Activated CD4-positive, alpha-beta T cell treated with anti-CD3 and anti-CD28 coated beads, Interleukin-10, Interleukin-2, amounts not matched to agents 100 ng/mL and 50 ng/mL, durations not matched to agents 16 hours and 8 hours (primary cell): Measurements from ENCODE around the gene CCDC88C.
"Not testable (repeated sequence)": the region's sequence is repeated elsewhere in the genome, so short reads cannot be mapped to it uniquely, and the experiment has no call there.

Source experiments
- DNase-seq: peaks from one replicate; pipeline ENCODE4 v3.0.0-alpha.2; 2020

CCDC88C gene, protein sequence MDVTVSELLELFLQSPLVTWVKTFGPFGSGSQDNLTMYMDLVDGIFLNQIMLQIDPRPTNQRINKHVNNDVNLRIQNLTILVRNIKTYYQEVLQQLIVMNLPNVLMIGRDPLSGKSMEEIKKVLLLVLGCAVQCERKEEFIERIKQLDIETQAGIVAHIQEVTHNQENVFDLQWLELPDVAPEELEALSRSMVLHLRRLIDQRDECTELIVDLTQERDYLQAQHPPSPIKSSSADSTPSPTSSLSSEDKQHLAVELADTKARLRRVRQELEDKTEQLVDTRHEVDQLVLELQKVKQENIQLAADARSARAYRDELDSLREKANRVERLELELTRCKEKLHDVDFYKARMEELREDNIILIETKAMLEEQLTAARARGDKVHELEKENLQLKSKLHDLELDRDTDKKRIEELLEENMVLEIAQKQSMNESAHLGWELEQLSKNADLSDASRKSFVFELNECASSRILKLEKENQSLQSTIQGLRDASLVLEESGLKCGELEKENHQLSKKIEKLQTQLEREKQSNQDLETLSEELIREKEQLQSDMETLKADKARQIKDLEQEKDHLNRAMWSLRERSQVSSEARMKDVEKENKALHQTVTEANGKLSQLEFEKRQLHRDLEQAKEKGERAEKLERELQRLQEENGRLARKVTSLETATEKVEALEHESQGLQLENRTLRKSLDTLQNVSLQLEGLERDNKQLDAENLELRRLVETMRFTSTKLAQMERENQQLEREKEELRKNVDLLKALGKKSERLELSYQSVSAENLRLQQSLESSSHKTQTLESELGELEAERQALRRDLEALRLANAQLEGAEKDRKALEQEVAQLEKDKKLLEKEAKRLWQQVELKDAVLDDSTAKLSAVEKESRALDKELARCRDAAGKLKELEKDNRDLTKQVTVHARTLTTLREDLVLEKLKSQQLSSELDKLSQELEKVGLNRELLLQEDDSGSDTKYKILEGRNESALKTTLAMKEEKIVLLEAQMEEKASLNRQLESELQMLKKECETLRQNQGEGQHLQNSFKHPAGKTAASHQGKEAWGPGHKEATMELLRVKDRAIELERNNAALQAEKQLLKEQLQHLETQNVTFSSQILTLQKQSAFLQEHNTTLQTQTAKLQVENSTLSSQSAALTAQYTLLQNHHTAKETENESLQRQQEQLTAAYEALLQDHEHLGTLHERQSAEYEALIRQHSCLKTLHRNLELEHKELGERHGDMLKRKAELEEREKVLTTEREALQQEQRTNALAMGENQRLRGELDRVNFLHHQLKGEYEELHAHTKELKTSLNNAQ (N-terminal part only)

DNA sequence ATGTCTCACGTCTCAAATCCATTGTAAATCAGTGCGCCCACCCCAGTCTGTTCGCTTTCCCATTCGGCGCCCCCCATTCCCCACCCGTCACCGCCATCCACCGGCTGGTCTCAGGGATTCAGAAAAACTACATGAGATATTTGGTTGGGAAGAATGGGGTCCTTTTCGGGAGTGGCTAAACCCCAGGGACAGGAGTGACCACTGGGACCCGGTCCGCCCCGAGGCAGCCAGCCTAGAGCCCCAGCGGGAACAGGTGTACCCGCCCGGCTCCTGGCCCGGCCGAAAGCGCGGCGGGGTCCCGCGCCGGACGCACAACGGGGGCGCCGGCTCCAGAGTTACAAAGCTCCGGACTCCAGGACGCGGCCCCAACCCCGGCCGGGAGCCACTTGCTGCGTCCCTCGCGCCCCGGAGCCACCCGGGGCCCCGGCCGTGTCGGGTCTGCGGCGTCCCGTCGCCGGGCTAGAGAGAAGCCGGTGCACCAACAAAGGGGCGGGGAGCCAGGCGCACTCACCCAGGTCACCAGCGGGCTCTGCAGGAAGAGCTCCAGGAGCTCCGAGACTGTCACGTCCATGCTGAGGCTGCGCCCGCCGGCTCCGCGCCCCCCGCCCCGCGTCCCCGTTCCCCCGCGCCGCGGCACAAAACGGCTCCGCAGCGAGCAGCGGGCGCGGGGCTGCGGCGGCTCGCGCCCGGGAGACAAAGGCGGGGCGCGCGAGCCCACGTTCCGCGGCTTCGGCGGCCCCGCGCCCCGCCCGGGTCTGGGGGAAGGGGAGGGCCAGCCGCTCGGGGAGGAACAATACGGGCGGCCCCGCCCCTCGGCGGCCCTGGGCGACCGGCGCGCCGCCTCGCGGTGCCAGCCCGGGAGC lies at the start of gene CCDC88C:
Gene CCDC88C, minus strand, starts transcription at position 701 of the 863 bp plus-strand sequence. Its CDS starts 130 bp downstream, at position 571.
- DNase-seq = peak; percentile 82

DNA sequence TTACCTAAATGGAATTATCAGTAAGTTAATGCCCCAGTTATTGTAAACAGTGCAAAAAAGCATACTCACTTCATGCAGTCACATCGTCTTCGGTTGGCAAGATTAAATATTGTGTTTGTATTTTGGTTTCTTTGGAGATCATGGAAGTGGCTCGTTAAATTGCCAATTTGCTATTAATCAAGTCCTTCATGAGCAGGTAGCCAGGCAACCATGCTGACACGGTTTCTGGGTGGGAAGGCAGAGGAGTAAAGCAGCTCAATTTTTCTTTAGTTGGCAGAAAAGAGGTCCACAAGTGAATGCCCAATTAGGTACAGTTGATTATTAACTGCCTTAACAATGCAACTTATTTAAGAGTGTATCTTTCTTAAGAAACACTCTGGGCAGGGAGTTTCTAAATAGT lies 48.6 kb upstream of the CCDC88C start:
- no peak for DNase-seq

DNA sequence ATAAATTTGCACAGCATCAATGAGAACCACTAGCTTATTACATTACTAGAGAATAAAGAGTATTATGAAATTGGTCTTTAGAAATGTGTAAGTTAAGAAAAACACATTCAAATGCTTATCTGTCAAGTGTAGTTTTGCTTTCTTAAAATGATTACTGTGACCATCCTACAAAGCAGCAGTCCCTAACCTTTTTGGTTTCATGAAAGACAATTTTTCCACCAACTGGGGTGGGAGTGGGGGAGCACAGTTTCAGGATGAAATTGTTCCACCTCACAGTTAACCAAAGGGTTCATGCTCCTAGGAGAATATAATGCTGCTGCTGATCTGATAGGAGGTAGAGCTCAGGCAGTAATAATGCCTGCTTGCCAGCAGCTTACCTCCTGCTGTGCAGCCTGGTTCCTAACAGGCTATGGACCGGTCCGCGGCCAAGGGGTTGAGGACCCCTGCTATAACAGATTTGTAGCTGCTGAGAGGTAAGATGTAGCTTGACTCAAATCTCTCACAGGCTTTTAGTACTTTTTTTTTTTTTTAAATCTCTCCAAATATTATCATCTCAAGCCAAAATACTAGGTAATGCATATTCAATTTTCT lies 47.1 kb upstream of the CCDC88C start:
- DNase-seq = peak; percentile 46

DNA sequence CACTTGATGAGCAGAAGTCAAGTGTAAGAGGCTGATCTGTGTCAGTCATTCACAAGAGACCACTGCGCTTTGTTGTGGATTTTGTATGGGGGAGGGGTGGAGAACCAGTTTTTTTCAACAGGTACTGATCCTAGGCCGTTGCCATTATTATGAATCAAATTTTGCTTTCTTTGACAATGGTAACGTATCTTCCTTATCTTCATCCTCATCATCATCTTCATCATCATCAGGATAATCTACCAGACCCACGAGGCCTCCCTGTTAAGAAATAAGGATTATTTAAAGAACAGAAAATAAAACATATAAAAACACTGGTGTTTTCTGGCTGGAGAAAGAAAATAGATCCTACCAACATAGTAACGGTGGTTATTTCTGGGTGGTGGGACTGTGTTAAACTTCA lies 41.0 kb upstream of the CCDC88C start:
- DNase-seq = no peak

DNA sequence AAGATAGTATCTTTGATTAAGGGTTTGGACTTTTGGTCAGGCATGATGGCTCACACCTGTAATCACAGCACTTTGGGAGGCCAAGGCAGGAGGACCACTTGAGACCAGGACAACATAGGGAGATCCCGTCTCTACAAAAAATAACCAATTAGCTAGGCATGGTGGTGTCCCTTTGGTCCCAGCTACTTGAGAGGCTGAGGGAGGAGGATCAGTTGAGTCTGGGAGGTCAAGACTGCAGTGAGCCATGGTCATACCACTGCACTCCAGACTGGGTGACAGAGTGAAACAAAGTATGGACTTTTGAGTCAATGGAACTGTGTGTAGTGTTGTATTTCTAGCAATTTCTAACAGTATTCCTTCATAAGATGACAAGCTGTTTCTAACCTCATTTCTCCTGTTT lies 38.7 kb upstream of the CCDC88C start:
- no peak for DNase-seq

DNA sequence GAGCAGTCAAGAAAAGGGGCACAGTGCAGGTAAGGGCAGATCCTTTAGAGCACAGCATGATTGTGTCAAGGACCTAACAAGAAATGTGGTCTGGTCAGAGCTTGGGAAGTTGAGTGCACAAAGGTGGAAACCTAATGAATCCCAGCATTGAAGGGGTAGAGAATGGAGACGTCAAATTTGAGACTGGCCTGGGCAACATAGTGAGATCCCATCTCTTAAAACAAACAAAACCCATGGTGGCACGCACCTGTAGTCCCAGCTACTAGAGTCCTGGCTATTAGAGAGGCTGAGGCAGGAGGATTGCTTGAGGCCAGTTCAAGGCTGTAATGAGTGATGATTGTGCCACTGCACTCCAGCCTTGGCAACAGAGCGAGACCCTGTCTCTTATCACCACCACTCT lies 37.0 kb upstream of the CCDC88C start:
- no peak for DNase-seq

DNA sequence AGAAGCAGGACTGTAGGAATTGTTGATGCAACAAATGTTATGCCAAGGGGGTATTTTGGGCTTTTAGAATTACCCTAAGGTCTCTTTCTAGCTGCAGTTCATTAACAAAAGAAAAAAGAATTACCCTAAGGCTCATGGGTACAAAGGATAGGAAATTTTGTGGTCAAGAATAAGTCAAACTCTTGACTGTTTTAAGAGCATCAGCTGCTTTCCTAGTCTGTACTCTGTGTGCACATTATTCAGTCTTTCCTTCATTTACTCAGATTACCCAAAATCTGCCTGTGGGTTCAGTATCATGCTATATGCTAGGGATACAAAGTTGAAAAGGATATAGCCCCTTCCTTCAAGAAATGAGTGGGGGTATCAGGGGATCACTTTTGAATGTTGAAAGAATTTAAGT lies 36.5 kb upstream of the CCDC88C start:
- DNase-seq = no peak

DNA sequence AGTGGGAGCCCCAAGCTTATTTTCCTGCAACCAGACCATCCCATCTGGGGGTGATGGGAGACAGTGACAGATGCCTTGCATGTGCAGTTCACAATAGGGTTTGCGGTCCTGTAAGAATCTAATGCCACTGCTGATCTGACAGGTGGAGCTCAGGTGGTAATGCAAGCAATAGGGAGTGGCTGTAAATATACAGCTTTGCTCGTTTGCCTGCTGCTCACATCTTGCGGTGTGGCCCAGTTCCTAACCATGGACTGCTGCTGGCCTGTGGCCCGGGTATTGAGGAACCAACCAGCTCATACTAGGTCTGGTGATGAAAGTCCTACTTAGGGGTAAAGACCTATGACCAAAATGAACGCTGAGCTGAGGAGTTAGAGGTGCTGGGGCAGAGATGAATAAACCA lies 36.1 kb upstream of the CCDC88C start:
- DNase-seq = no peak

DNA sequence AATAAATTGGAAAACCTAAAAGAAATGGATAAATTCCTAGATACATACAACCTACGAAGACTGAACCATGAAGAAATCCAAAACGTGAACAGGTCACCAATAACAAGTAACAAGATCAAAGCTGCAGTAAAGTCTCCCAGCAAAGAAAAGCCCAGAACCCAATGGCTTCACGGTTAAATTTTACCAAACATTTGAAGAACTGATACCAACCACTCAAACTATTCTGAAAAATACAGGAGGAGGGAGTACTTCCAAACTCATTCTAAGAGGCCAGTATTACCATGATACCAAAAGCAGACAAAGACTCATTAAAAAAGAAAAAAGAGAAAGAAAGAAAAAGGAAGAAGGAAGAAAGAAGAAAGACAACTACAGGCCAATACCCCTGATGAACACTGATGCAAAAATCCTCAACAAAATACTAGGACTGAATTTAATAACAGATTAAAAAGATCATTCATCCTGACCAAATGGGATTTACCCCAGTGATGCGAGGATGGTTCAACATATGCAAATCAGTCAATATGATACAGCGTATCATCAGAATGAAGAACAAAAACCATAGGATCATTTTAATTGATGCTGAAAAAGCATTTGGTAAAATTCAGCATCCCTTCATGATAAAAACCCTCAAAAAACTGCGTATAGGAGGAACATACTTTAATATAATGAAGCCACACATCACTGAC lies 26.9 kb upstream of the CCDC88C start:
- DNase-seq = no peak

DNA sequence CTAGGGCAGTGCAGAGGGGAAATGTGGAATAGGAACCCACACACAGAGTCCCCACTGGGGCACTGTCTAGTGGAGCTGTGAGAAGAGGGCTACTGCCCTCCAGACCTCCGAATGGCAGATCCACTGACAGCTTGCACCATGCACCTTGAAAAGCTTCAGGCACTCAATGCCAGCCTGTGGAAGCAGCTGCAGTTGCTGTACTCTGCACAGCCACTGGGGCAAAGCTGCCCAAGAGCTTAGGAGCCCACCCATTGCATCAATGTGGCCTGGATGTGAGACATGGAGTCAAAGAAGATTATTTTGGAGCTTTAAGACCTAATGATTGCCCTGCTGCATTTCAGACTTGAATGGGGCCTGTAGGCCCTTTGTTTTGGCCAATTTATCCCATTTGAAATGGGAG lies 21.7 kb upstream of the CCDC88C start:
- no peak for DNase-seq

DNA sequence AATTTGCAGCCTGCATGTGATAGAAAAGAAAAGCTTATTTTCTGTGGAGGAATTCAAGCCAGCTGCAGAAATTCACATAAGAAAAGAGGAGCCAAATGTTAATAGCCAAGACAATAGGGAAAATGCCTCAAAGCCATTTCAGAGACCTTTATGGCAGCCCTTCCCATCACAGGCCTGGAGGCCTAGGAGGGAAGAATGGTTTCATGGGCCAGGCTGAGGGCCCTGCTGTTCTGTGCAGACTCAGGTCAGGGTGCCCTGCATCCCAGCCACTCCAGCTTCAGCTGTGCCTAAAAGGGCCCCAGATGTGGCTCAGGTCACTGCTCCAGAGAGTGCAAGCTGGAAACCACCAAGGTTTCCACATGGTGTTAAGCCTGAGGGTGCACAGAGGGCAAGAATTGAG lies 21.2 kb upstream of the CCDC88C start:
- no peak for DNase-seq

DNA sequence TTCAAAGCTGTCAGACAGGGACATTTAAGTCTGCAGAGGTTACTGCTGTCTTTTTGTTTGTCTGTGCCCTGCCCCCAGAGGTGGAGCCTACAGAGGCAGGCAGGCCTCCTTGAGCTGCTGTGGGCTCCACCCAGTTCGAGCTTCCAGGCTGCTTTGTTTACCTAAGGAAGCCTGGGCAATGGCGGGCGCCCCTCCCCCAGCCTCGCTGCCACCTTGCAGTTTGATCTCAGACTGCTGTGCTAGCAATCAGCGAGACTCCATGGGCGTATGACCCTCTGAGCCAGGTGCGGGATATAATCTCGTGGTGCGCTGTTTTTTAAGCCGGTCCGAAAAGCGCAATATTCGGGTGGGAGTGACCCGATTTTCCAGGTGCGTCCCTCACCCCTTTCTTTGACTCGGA lies 18.6 kb upstream of the CCDC88C start:
- DNase-seq = not testable (repeated sequence)

DNA sequence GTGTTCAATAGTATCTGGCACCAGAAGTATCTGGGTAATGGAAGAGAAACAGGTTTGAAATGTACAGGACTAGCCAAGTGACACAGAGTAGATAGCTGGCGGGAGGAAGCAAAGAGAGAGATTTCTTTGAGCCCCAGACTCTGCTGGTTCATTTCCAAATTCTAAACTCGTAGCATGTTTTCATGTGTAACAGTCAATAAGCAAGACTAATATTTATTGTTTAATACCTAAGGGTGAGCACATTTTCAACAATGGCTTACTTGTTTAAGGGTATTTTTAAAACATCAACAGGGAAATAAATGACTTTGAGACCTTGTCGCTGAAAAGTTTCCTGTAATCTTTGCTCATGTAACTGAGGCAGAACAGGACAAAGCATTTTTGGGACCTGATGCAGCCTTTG lies 11.8 kb upstream of the CCDC88C start:
- DNase-seq = no peak

DNA sequence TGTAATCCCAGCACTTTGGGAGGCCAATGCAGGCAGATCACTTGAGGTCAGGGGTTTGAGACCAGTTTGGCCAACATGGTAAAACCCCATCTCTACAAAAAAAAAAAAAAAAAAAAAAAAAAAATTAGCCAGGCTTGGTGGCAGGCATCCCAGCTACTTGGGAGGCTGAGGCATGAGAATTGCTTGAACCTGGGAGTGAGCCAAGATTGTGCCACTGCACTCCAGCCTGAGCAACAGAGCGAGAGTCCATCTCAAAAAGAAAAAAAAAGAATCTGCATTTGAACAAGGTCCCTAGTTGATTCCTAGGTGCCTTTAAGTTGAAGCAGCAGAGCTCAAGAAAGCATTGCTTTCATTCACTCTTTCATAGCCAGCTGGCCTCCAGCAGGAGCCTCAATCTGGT lies 11.3 kb upstream of the CCDC88C start:
- not testable (repeated sequence) for DNase-seq

DNA sequence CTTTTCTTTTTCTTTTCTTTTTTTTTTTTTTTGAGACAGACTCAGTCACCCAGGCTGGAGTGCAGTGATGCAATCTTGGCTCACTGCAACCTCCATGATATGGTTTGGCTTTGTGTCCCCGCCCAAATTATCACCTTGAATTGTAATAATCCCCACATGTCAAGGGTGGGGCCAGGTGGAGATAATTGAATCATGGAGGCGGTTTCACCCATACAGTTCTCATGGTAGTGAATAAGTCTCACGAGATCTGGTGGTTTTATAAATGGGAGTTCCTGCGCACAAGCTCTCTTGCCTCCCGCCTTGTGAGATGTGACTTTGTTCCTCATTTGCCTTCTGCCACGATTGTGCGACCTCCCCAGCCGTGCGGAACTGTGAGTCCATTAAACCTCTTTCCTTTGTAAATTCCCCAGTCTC lies 7.9 kb upstream of the CCDC88C start:
- not testable (repeated sequence) for DNase-seq

DNA sequence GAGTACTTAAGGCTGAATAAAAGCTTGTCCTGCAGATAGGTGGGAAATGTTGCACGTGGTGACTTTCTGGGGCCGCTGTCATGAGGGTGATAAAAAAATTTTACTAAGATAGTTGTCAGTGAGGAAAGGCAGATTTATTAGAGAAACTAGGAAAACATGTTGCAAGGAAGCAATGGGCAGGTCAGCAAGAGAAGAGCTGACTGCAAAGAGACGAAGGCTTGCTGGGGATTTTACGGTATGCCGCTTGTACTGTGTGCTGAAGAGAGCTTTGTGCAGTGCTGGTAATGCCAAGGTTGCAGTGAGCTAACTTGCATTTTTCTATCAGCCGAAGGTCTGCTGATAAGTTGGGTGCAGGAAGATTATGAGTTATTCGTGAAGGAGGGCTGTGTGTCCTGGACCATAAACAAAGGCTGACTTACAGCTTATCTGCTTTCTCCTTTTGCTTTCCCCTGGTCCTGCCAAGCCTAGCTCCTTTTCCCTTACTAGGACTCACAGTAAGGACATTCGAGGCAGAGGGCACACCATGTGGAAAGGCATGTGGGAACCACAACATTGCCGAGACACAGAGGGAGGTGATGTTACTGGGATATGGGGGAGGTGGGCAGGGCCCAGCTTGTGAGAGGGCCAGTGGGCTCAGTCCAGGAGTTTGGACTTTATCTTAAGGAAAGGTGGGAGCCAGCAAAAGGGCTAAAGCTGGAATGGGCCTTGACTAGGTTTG lies 7.4 kb upstream of the CCDC88C start:
- no peak for DNase-seq

DNA sequence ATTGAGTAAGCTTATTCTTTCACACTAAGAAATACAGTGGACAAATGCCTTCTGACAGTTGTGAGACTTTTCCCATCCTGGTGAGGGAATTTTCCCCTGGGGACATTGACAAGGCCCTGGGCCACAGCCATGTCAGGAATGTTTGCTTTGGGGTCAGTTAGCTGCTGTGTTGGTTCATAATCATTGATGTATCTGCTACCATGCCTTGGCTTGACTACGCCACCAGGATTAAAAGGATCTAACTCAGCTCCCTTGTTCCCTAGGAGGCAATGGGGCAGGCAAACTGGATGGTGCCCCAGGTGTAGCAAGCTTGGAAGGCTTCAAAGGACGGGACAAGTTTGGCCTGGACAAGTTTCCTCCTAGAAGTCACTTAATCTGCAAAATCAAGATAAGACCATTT lies 3.1 kb upstream of the CCDC88C start:
- DNase-seq = no peak

DNA sequence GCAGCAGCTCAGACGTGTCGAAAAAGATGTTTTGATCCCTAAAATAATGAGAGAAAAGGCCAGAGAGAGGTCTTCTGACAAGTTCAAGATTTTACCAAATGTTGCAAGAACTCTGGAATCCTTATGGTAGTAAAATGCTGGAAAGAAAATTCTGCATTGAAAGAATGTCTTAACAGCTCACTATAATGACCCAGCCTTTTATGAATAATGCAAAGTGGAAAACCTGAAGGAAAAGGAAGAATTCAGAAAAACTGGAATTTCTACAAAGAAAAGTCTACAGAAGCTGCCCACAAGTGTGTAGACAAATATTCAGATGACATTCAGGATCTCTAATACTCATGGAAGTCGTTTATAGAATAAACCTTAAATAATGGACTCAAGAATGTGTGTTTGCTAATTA lies 1.8 kb upstream of the CCDC88C start:
- no peak for DNase-seq

DNA sequence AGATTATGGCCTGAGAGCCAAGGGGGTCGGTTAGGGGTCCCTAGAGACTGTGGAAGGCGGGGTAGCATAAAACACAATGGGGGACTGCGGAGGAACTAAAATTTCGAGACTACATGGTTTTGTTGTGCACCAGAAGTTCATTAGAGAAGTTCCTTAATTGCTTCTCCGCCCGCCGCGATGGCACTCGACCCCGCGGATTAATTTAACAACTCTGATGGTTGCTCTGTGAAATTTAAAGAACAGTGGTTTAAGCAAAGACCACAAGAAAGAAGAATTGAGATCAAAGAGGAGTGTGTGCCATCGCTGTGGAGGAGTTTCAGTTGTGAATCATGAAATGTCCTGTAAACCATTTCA lies 1.4 kb upstream of the CCDC88C start:
- peak; percentile 77 for DNase-seq

DNA sequence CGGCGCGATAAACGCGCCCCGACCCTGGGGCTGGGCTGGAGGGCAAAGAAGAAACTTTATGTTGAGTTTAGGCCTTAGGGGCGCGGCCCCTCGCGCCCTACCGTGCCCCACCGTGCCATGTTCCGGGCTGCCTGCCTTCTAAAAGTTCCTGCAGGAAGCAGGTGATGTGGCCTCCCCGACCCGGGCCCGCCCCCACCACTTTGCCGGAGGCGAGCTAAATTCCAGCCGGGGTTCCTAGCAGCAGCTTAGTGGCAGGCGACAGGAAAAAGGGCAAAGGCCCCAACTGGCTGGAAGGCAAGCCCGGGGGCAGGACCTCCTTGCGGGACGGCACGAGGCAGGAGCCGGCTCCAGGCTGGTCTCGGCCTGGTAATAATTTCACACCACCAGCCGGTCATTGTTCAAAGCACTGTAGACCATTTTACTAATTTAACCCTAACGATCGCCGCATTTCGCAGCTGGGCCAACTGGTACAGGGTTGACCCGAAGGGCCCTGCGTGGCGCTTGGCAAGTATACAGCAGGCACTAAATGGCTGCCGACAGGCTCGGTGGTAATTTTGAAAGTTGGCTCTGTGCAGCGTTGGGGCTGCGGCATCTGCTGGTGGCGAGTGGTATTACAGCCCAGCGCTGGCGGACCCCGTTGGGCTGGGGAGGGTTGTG lies 895 bp upstream of the CCDC88C start:
- DNase-seq = peak; percentile 88
